K562 (cell line): ENCODE data around the gene TRUB1. TPM values are rescaled to one million over a fixed set of nuclear protein-coding genes. Genes with fewer than 3 reads are reported as not detected.

ENCODE experiments used
- ATAC-seq: fragments of 200-7000 bp; cut with Tn5 transposase; 3 replicates; pipeline ENCODE4 v1.9.1; 2020; ENCODE audit warnings: moderate library complexity
- BruUV-seq: library from RNA; stranded (reverse); fragments of 400-500 nt; replicated peaks from 2 replicates; lab custom pipeline; 2021; lab: Mats Ljungman, UMichigan
- CTCF ChIA-PET: fragments of 300-600 bp; formaldehyde crosslinking; extraction: SDS; loops from one replicate; lab custom pipeline; 2021; ENCODE audit warnings: low intra/inter-chr PET ratio; lab: Yijun Ruan, JAX
- POLR2A ChIA-PET: fragments of 300-600, 350-650 bp; sonication (Branson Sonifier 250); formaldehyde crosslinking; extraction: SDS; loops from one replicate; lab custom pipeline; 2021; ENCODE audit warnings: antibody characterized with exemption, inconsistent platforms; lab: Yijun Ruan, JAX
- DNase-seq, 4 experiments: peaks; one replicate each; pipeline versions ENCODE4 v3.0.0 to v3.0.0-alpha.2; 2011 to 2018; ENCODE audit warnings: low spot score in 3 of 4, mixed read lengths in 3 of 4; ENCODE audit errors: extremely low read depth in 1 of 4
- FAIRE-seq: peaks from 2 replicates; lab custom pipeline; 2011; peaks lifted over from hg19 to GRCh38; lab: Jason Lieb, UNC
- H2AFZ ChIP-seq: 2 replicates; pipeline ENCODE4 v1.6.0; 2011; ENCODE audit warnings: low read depth, low read length, control low read depth, inconsistent platforms
- H3K27ac ChIP-seq: fragments of 200-600 bp; 3 replicates; pipeline ENCODE4 v1.8.0; 2011; ENCODE audit warnings: low read depth, mild to moderate bottlenecking, control low read depth, inconsistent platforms, low read length, moderate library complexity, mixed read lengths; ENCODE audit errors: extremely low read depth
- H3K27me3 ChIP-seq, 2 experiments: fragments of 300-600 bp in 1 of 2; 2 replicates in 1 of 2; 3 replicates in 1 of 2; pipeline versions ENCODE4 v1.6.0 to v1.8.0; 2011; ENCODE audit warnings: inconsistent platforms in 2 of 2, low read length in 2 of 2, mild to moderate bottlenecking in 1 of 2, mixed read lengths in 1 of 2, moderate library complexity in 1 of 2; ENCODE audit not compliant: control insufficient read depth in 2 of 2, insufficient read depth in 2 of 2
- H3K36me3 ChIP-seq: fragments of 300-600 bp; 3 replicates; pipeline ENCODE4 v1.8.0; 2011; ENCODE audit warnings: mild to moderate bottlenecking, low read length, inconsistent platforms; ENCODE audit not compliant: control insufficient read depth, insufficient read depth
- H3K4me1 ChIP-seq, 2 experiments: fragments of 200-600 bp in 1 of 2; replicated peaks in 1 of 2; 2 replicates in 1 of 2; 3 replicates in 1 of 2; pipeline versions ENCODE4 v1.5.1 to v1.8.0; 2011; ENCODE audit warnings: inconsistent platforms in 2 of 2, low read length in 2 of 2, mild to moderate bottlenecking in 1 of 2, mixed read lengths in 1 of 2, moderate library complexity in 1 of 2; ENCODE audit not compliant: control insufficient read depth in 2 of 2, insufficient read depth in 2 of 2
- H3K4me2 ChIP-seq: 2 replicates; pipeline ENCODE4 v1.6.1; 2011; ENCODE audit warnings: low read length, control low read depth, inconsistent platforms, mixed read lengths; ENCODE audit not compliant: insufficient read depth
- H3K4me3 ChIP-seq: fragments of 200-600 bp; sonication (generic), shearing (Covaris generic); 2 replicates; pipeline ENCODE4 v1.5.1; 2016; ENCODE audit warnings: control low read depth, inconsistent platforms
- H3K79me2 ChIP-seq: fragments of 200-600 bp; 3 replicates; pipeline ENCODE4 v1.8.0; 2011; ENCODE audit warnings: low read length, inconsistent platforms; ENCODE audit not compliant: control insufficient read depth, insufficient read depth
- H3K9ac ChIP-seq, 2 experiments: 2 replicates each; pipeline versions ENCODE4 v1.6.0 to v1.6.1; 2011; ENCODE audit warnings: low read depth in 2 of 2, low read length in 2 of 2, control low read depth in 1 of 2, inconsistent platforms in 1 of 2, mild to moderate bottlenecking in 1 of 2, mixed read lengths in 1 of 2; ENCODE audit not compliant: insufficient read depth in 1 of 2
- H3K9me1 ChIP-seq: one replicate; pipeline ENCODE4 v1.6.0; 2011; ENCODE audit warnings: inconsistent platforms, mild to moderate bottlenecking, low read length, moderate library complexity; ENCODE audit not compliant: control insufficient read depth, insufficient read depth
- H3K9me3 ChIP-seq: replicated peaks from 2 replicates; pipeline ENCODE4 v1.5.1; 2011; ENCODE audit warnings: low read depth, low read length, inconsistent platforms; ENCODE audit not compliant: control insufficient read depth, insufficient read depth
- H4K20me1 ChIP-seq: replicated peaks from 2 replicates; pipeline ENCODE4 v1.6.1; 2011; ENCODE audit warnings: low read length, inconsistent platforms, mixed read lengths; ENCODE audit not compliant: control insufficient read depth, insufficient read depth
- BACH1 ChIP-seq: fragments of 200-800 bp; sonication (Bioruptor generic); IDR thresholded peaks from 2 replicates; pipeline ENCODE4 v1.6.1; 2016; ENCODE audit warnings: missing genetic modification characterization, missing compliant biosample characterization
- BRF1 ChIP-seq: IDR thresholded peaks from 3 replicates; pipeline ENCODE4 v1.6.1; 2011; ENCODE audit warnings: borderline replicate concordance, mild to moderate bottlenecking; ENCODE audit not compliant: insufficient read length; ENCODE audit errors: extremely low read depth
- CBX8 ChIP-seq: fragments of 200-600 bp; sonication (generic); IDR thresholded peaks from 2 replicates; pipeline ENCODE4 v1.6.1; 2012; ENCODE audit warnings: borderline replicate concordance, mixed run types, low read depth, mild to moderate bottlenecking, moderate library complexity, mixed read lengths, low read length, control low read depth, inconsistent platforms; ENCODE audit not compliant: poor library complexity, severe bottlenecking; ENCODE audit errors: extremely low read depth
- CHD1 ChIP-seq: fragments of 200-600 bp; sonication (generic); IDR thresholded peaks from one replicate; pipeline ENCODE4 v1.6.1; 2012; ENCODE audit warnings: mild to moderate bottlenecking, moderate library complexity, low read length, inconsistent platforms
- MED1 ChIP-seq: sonication (generic); formaldehyde crosslinking; IDR thresholded peaks from 2 replicates; pipeline ENCODE4 v1.8.1; 2023; ENCODE audit warnings: missing genetic modification reagents, borderline replicate concordance
- MEF2A ChIP-seq: IDR thresholded peaks from 2 replicates; pipeline ENCODE4 v1.6.1; 2011; ENCODE audit warnings: low read depth, mild to moderate bottlenecking, low read length, moderate library complexity; ENCODE audit not compliant: control insufficient read depth
- NFATC3 ChIP-seq: fragments of 450-650 bp; IDR thresholded peaks from 2 replicates; pipeline ENCODE4 v1.6.1; 2017; ENCODE audit warnings: mild to moderate bottlenecking
- NR3C1 ChIP-seq: sonication (generic); formaldehyde crosslinking; IDR thresholded peaks from 2 replicates; pipeline ENCODE4 v1.8.1; 2022; ENCODE audit warnings: missing genetic modification reagents
- SETDB1 ChIP-seq: IDR thresholded peaks from one replicate; pipeline ENCODE4 v1.6.1; 2012; ENCODE audit warnings: low read length, control low read depth, inconsistent platforms
- SMAD2 ChIP-seq: fragments of 150-350 bp; IDR thresholded peaks from 2 replicates; pipeline ENCODE4 v1.6.1; 2014; ENCODE audit warnings: low read depth, mild to moderate bottlenecking, low read length
- SREBF1 ChIP-seq: fragments of 150-350 bp; IDR thresholded peaks from 2 replicates; pipeline ENCODE4 v1.6.1; 2014; ENCODE audit warnings: antibody characterized with exemption, low read depth, low read length, borderline replicate concordance
- WGBS: fragments of 100-300 bp; shearing (Covaris generic); methylation state at CpG from one replicate; pipeline ENCODE4 v1.1.6; 2016; ENCODE audit warnings: low coverage, mixed read lengths; ENCODE audit not compliant: insufficient coverage; ENCODE audit errors: missing lambda C conversion rate; 5-methylcytosine and 5-hydroxymethylcytosine counted together
- in situ Hi-C: fragments of 300-500 bp; cut with MboI; formaldehyde crosslinking; loops from 4 replicates; pipeline ENCODE4 v1.15.0; 2018; ENCODE audit warnings: inconsistent platforms, mixed read lengths
- intact Hi-C: fragments of 100-400 bp; cut with micrococcal nuclease; formaldehyde crosslinking; loops from 2 replicates; pipeline ENCODE4 v1.14.2; 2022
- polyA plus RNA-seq, 8 experiments: library from polyadenylated mRNA; depleted of rRNA in 4 of 8; stranded (reverse) in 5 of 8; unstranded in 3 of 8; fragments of >200 nt; fragmentation: Nextera tagmentation in 2 of 8; fragmentation: Illumina TruSeq in 1 of 8; extraction: Ambion mirVana in 2 of 8; extraction: Trizol in 1 of 8; gene quantifications; 2 replicates each; pipeline versions ENCODE4 v1.2.1 to v1.2.3, GENCODE V29; 2011 to 2014; ENCODE audit warnings: inconsistent platforms in 1 of 8, missing spikeins in 1 of 8
- total RNA-seq, 7 experiments: library from RNA; depleted of rRNA in 6 of 7; stranded (reverse); fragments of >200 nt in 6 of 7; fragmentation: Illumina TruSeq in 2 of 7; extraction: Trizol in 2 of 7; gene quantifications; 2 replicates each; pipeline versions ENCODE4 v1.2.1 to v1.2.3, GENCODE V29; 2011 to 2021; ENCODE audit warnings: low replicate concordance in 1 of 7
- TF ChIP-seq, protein P1 (sequence below): fragments of 250-450 bp; sonication (Bioruptor Pico); IDR thresholded peaks from 2 replicates; pipeline ENCODE4 v1.4.0; 2020; ENCODE audit warnings: mild to moderate bottlenecking, moderate library complexity
- TF ChIP-seq, protein P2 (sequence below), 2 experiments: IDR thresholded peaks in 1 of 2; conservative IDR thresholded peaks in 1 of 2; 2 replicates each; pipeline ENCODE4 v1.6.1; 2016; ENCODE audit warnings: low read depth in 2 of 2, mild to moderate bottlenecking in 1 of 2, missing compliant biosample characterization in 1 of 2, missing genetic modification characterization in 1 of 2, moderate library complexity in 1 of 2

The TRUB1 gene
- total and polyA plus RNA-seq, 9 of the 15 experiments (the other 6 are each of a cell fraction or from before 2014, with no cell fraction given) = 4.6 to 16.5 (median 11.5) TPM

DNA sequence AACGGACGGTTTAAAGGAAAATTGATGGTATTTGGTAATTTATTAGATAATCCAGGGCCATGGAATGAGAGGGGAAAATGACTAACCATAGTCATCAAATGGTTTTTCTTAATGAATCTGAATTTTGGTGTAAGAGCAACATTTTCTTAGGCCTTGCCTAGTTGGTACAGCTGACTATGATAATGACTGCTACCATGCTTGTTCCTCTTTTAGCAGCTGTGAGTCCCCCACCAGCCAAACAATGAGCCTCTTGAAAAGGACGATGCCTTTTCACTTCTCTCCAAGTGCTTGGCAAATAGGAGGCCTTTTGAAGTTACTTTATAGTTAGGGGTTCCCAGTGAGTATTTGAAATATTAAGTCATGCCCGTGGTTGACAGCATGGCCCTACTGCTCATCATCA lies 53.0 kb downstream of the TRUB1 start:
- DNase-seq = no peak
- H3K4me2 ChIP-seq = no peak overlapping the region
- H2AFZ ChIP-seq = no peak overlapping the region
- 32% methylated on average over 4 of the region's 4 CpGs for WGBS
- no peaks in the 10 kb centered on the region for H4K20me1 ChIP-seq
- CTCF ChIA-PET = no interaction called here
- no peak for ATAC-seq
- POLR2A ChIA-PET = no interaction called here
- no peaks in the 10 kb centered on the region for H3K4me1 ChIP-seq
- in situ Hi-C loops = no loop called here
- no peaks in the 10 kb centered on the region for H3K9me1 ChIP-seq
- H3K9me3 ChIP-seq = no peaks in the 10 kb centered on the region
- intact Hi-C loops = no loop called here
- H3K4me3 ChIP-seq = no peak overlapping the region
- no TSS peak for BruUV-seq
- no peak overlapping the region for H3K27ac ChIP-seq
- no peaks in the 10 kb centered on the region for H3K27me3 ChIP-seq
- FAIRE-seq = no peak
- no peaks in the 10 kb centered on the region for H3K36me3 ChIP-seq
- H3K79me2 ChIP-seq = no peaks in the 10 kb centered on the region
- no peak overlapping the region for H3K9ac ChIP-seq
- TF ChIP-seq MEF2A (no peak), BRF1 (no peak), SETDB1 (no peak), CBX8 (no peak), SREBF1 (no peak), BACH1 (no peak), MED1 (CRISPR knock-in tag) (no peak), SMAD2 (no peak), NR3C1 (CRISPR knock-in tag) (no peak), CHD1 (no peak), NFATC3 (no peak)
- TF ChIP-seq, protein P1, sequence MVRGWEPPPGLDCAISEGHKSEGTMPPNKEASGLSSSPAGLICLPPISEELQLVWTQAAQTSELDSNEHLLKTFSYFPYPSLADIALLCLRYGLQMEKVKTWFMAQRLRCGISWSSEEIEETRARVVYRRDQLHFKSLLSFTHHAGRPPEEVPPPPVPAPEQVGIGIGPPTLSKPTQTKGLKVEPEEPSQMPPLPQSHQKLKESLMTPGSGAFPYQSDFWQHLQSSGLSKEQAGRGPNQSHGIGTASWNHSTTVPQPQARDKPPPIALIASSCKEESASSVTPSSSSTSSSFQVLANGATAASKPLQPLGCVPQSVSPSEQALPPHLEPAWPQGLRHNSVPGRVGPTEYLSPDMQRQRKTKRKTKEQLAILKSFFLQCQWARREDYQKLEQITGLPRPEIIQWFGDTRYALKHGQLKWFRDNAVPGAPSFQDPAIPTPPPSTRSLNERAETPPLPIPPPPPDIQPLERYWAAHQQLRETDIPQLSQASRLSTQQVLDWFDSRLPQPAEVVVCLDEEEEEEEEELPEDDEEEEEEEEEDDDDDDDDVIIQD (CRISPR knock-in tag) = no peak
- TF ChIP-seq, protein P2, sequence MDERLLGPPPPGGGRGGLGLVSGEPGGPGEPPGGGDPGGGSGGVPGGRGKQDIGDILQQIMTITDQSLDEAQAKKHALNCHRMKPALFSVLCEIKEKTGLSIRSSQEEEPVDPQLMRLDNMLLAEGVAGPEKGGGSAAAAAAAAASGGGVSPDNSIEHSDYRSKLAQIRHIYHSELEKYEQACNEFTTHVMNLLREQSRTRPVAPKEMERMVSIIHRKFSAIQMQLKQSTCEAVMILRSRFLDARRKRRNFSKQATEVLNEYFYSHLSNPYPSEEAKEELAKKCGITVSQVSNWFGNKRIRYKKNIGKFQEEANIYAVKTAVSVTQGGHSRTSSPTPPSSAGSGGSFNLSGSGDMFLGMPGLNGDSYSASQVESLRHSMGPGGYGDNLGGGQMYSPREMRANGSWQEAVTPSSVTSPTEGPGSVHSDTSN (CRISPR knock-in tag; IDR thresholded peaks at IDR 0.05; ENCODE audit: low read depth) = no peak
- TF ChIP-seq, protein P2 (tag; conservative IDR thresholded peaks at IDR 0.05; ENCODE audit: low read depth) = no peak
